SK-N-SH treated with all-trans-retinoic acid at 6 μM for 48 hours (cell line): ENCODE measurements around the gene OR10A3.
A peak's percentile ranks its signal among the peaks of the same experiment; 100 is the strongest.

ENCODE experiments used
- ATAC-seq: fragments of 200-7000 bp; cut with Tn5 transposase; 3 replicates; pipeline ENCODE4 v1.9.1; 2020; ENCODE audit warnings: mild to moderate bottlenecking, moderate library complexity
- ARNTL ChIP-seq: fragments of 450-650 bp; formaldehyde crosslinking; IDR thresholded peaks from 2 replicates; pipeline ENCODE4 v1.5.0; 2020; ENCODE audit warnings: low read depth, mild to moderate bottlenecking, moderate library complexity, borderline replicate concordance
- BACH2 ChIP-seq: fragments of 250-450 bp; sonication (Bioruptor Pico); IDR thresholded peaks from 2 replicates; pipeline ENCODE4 v1.9.0; 2021; ENCODE audit warnings: mild to moderate bottlenecking, borderline replicate concordance
- ESRRG ChIP-seq: fragments of 250-450 bp; sonication (Bioruptor Pico); IDR thresholded peaks from 2 replicates; pipeline ENCODE4 v1.6.1; 2021; ENCODE audit warnings: mild to moderate bottlenecking
- GLIS3 ChIP-seq: fragments of 250-450 bp; sonication (Bioruptor Pico); IDR thresholded peaks from 2 replicates; pipeline ENCODE4 v1.5.0; 2020; ENCODE audit warnings: mild to moderate bottlenecking, moderate library complexity
- ISL1 ChIP-seq: fragments of 250-450 bp; sonication (Bioruptor Pico); IDR thresholded peaks from 2 replicates; pipeline ENCODE4 v2.1.2; 2022; ENCODE audit warnings: mild to moderate bottlenecking, moderate library complexity
- OSR1 ChIP-seq: fragments of 250-450 bp; sonication (Bioruptor Pico); IDR thresholded peaks from 2 replicates; pipeline ENCODE4 v1.8.0; 2022; ENCODE audit warnings: moderate library complexity, mild to moderate bottlenecking, inconsistent platforms
- PPARA ChIP-seq: fragments of 250-450 bp; sonication (Bioruptor Pico); IDR thresholded peaks from 2 replicates; pipeline ENCODE4 v1.5.0; 2020; ENCODE audit warnings: mild to moderate bottlenecking, borderline replicate concordance
- RARB ChIP-seq: fragments of 250-450 bp; sonication (Bioruptor Pico); IDR thresholded peaks from 2 replicates; pipeline ENCODE4 v1.8.0; 2021; ENCODE audit warnings: mild to moderate bottlenecking, moderate library complexity
- SNAI2 ChIP-seq: fragments of 250-450 bp; sonication (Bioruptor Pico); IDR thresholded peaks from 2 replicates; pipeline ENCODE4 v1.5.0; 2020; ENCODE audit warnings: mild to moderate bottlenecking, moderate library complexity
- TCF4 ChIP-seq: fragments of 250-450 bp; sonication (Bioruptor Pico); IDR thresholded peaks from 2 replicates; pipeline ENCODE4 v1.8.0; 2021; ENCODE audit warnings: mild to moderate bottlenecking, moderate library complexity, borderline replicate concordance
- TOX ChIP-seq: fragments of 250-450 bp; sonication (Bioruptor Pico); IDR thresholded peaks from 2 replicates; pipeline ENCODE4 v1.8.0; 2021; ENCODE audit warnings: mild to moderate bottlenecking, moderate library complexity, borderline replicate concordance
- ZFP30 ChIP-seq: fragments of 450-650 bp; formaldehyde crosslinking; IDR thresholded peaks from 2 replicates; pipeline ENCODE4 v1.5.0; 2022; ENCODE audit warnings: mild to moderate bottlenecking, moderate library complexity
- ZNF8 ChIP-seq: fragments of 450-650 bp; formaldehyde crosslinking; IDR thresholded peaks from 2 replicates; pipeline ENCODE4 v1.5.0; 2020; ENCODE audit warnings: mild to moderate bottlenecking, moderate library complexity
- TF ChIP-seq, protein P1 (sequence below): fragments of 250-450 bp; sonication (Bioruptor Pico); IDR thresholded peaks from 2 replicates; pipeline ENCODE4 v1.5.1; 2021; ENCODE audit warnings: mild to moderate bottlenecking, moderate library complexity
- TF ChIP-seq, protein P2 (sequence below): fragments of 250-450 bp; sonication (Bioruptor Pico); IDR thresholded peaks from 2 replicates; pipeline ENCODE4 v1.5.0; 2020; ENCODE audit warnings: mild to moderate bottlenecking, moderate library complexity
- TF ChIP-seq, protein P3 (sequence below): fragments of 250-450 bp; sonication (Bioruptor Pico); IDR thresholded peaks from 2 replicates; pipeline ENCODE4 v1.8.0; 2020; ENCODE audit warnings: mild to moderate bottlenecking, moderate library complexity, borderline replicate concordance
- TF ChIP-seq, protein P4 (sequence below): fragments of 250-450 bp; sonication (Bioruptor Pico); IDR thresholded peaks from 2 replicates; pipeline ENCODE4 v1.8.0; 2021; ENCODE audit warnings: low read depth, mild to moderate bottlenecking, moderate library complexity, borderline replicate concordance

The OR10A3 gene

DNA sequence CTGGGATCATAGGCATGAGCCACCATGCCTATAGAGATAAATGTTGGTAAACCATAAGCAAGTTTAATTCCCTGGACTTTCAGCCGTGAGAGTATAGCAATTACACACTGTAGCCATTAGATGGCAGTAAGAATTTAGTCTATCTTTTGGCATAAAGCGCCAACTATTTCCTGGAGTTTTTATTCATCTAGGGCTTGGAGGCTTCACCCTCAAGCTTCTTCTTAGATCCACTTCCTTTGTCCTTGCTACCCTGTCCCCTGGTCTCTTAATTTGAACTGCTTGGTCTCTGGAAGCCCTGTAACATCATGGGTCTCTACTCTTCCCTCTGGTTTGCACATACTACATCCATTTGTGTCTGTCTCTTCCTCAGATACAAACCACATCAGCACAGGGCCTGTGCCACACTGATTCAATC is 48.7 kb downstream of the OR10A3 start:
- ATAC-seq = peak; percentile 88
- TF ChIP-seq, protein P1, sequence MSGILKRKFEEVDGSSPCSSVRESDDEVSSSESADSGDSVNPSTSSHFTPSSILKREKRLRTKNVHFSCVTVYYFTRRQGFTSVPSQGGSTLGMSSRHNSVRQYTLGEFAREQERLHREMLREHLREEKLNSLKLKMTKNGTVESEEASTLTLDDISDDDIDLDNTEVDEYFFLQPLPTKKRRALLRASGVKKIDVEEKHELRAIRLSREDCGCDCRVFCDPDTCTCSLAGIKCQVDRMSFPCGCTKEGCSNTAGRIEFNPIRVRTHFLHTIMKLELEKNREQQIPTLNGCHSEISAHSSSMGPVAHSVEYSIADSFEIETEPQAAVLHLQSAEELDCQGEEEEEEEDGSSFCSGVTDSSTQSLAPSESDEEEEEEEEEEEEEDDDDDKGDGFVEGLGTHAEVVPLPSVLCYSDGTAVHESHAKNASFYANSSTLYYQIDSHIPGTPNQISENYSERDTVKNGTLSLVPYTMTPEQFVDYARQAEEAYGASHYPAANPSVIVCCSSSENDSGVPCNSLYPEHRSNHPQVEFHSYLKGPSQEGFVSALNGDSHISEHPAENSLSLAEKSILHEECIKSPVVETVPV (CRISPR knock-in tag) = no peak
- TF ChIP-seq ISL1 (CRISPR knock-in tag) (no peak), RARB (CRISPR knock-in tag) (no peak), SNAI2 (CRISPR knock-in tag) (no peak), GLIS3 (CRISPR knock-in tag) (no peak), ZFP30 (CRISPR knock-in tag) (no peak), ARNTL (CRISPR knock-in tag) (no peak), ZNF8 (CRISPR knock-in tag) (no peak), TOX (CRISPR knock-in tag) (no peak), PPARA (CRISPR knock-in tag) (no peak), BACH2 (CRISPR knock-in tag) (no peak), OSR1 (no peak)
- TF ChIP-seq, protein P2, sequence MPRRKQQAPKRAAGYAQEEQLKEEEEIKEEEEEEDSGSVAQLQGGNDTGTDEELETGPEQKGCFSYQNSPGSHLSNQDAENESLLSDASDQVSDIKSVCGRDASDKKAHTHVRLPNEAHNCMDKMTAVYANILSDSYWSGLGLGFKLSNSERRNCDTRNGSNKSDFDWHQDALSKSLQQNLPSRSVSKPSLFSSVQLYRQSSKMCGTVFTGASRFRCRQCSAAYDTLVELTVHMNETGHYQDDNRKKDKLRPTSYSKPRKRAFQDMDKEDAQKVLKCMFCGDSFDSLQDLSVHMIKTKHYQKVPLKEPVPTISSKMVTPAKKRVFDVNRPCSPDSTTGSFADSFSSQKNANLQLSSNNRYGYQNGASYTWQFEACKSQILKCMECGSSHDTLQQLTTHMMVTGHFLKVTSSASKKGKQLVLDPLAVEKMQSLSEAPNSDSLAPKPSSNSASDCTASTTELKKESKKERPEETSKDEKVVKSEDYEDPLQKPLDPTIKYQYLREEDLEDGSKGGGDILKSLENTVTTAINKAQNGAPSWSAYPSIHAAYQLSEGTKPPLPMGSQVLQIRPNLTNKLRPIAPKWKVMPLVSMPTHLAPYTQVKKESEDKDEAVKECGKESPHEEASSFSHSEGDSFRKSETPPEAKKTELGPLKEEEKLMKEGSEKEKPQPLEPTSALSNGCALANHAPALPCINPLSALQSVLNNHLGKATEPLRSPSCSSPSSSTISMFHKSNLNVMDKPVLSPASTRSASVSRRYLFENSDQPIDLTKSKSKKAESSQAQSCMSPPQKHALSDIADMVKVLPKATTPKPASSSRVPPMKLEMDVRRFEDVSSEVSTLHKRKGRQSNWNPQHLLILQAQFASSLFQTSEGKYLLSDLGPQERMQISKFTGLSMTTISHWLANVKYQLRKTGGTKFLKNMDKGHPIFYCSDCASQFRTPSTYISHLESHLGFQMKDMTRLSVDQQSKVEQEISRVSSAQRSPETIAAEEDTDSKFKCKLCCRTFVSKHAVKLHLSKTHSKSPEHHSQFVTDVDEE (CRISPR knock-in tag) = no peak
- TF ChIP-seq, protein P3, sequence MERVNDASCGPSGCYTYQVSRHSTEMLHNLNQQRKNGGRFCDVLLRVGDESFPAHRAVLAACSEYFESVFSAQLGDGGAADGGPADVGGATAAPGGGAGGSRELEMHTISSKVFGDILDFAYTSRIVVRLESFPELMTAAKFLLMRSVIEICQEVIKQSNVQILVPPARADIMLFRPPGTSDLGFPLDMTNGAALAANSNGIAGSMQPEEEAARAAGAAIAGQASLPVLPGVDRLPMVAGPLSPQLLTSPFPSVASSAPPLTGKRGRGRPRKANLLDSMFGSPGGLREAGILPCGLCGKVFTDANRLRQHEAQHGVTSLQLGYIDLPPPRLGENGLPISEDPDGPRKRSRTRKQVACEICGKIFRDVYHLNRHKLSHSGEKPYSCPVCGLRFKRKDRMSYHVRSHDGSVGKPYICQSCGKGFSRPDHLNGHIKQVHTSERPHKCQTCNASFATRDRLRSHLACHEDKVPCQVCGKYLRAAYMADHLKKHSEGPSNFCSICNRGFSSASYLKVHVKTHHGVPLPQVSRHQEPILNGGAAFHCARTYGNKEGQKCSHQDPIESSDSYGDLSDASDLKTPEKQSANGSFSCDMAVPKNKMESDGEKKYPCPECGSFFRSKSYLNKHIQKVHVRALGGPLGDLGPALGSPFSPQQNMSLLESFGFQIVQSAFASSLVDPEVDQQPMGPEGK (CRISPR knock-in tag) = no peak
- TF ChIP-seq, all 23 proteins: peak for 0

DNA sequence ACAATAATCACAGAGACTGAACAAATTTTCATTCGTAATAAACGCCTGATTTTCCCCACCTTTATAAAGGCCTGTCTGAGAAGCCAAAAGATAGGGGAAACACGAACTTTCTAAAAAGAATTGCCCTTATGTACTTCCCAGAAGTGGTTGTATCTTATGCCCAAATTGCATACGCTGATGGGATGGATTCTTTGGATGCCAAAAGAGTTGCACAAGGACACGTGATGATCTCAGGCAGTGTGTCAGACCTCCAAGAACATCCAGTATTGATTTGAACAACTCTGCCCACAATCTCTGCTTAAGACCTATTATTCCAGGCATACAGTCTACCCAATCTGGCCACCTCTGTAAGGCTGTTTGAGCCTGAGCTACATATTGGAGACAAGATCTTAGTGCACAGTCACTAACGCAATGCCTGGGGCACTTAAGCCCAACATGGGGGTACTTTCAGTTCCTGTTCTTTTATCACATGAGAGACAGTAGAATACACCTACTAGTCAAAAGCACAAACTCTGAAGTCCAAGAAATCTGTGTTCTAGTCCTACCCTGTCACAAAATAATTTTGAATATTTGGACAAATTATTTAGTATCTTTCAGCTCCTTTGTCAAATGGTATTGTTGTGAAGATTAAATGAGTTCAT is 49.3 kb downstream of the OR10A3 start:
- TF ChIP-seq TOX (CRISPR knock-in tag) (no peak), RARB (CRISPR knock-in tag) (no peak), ZFP30 (CRISPR knock-in tag) (no peak), ESRRG (CRISPR knock-in tag) (no peak), GLIS3 (CRISPR knock-in tag) (no peak), TCF4 (CRISPR knock-in tag) (no peak)
- TF ChIP-seq, protein P2 (CRISPR knock-in tag) = no peak
- TF ChIP-seq, protein P3 (CRISPR knock-in tag) = no peak
- TF ChIP-seq, protein P4, sequence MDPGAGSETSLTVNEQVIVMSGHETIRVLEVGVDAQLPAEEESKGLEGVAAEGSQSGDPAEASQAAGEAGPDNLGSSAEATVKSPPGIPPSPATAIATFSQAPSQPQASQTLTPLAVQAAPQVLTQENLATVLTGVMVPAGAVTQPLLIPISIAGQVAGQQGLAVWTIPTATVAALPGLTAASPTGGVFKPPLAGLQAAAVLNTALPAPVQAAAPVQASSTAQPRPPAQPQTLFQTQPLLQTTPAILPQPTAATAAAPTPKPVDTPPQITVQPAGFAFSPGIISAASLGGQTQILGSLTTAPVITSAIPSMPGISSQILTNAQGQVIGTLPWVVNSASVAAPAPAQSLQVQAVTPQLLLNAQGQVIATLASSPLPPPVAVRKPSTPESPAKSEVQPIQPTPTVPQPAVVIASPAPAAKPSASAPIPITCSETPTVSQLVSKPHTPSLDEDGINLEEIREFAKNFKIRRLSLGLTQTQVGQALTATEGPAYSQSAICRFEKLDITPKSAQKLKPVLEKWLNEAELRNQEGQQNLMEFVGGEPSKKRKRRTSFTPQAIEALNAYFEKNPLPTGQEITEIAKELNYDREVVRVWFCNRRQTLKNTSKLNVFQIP = no peak
- TF ChIP-seq, all 23 proteins: peak for 0
- peak; percentile 51 for ATAC-seq
